ENCODE measurements around the gene PALS1.

- TF ChIP-seq CTCF (conservative IDR thresholded peaks at IDR 0.05; ENCODE audit: low read depth in 2 of 2), result no peak
- TF ChIP-seq EZH2 (IDR thresholded peaks at IDR 0.05; ENCODE audit: low read depth, unreplicated experiment), result no peak
- no peak for TF ChIP-seq POLR2AphosphoS5 (IDR thresholded peaks at IDR 0.05; ENCODE audit: low read depth)
- no peak for TF ChIP-seq EZH2phosphoT487 (IDR thresholded peaks at IDR 0.05; ENCODE audit: unreplicated experiment)
- TF ChIP-seq JUNB (IDR thresholded peaks at IDR 0.05; ENCODE audit: unreplicated experiment), result no peak
- no peak for TF ChIP-seq REST (IDR thresholded peaks at IDR 0.05; ENCODE audit: unreplicated experiment)
Observed at GRCh38 chr14:67218126-67218525, 23.1 kb upstream of the PALS1 start.

Data from GM23338 (cell line).